ENCODE measurements around the gene TIMM29.
A peak's percentile ranks its signal among the peaks of the same experiment; 100 is the strongest.

TIMM29 gene

GRCh38 chr19:10921910-10922637, 6.5 kb upstream of the TIMM29 start:
- ChIA-PET CTCF (no interaction called here), POLR2A (interaction anchor here (0.9 to 1.0 kb wide), 2 partner anchors 22 to 51 kb away, joined by 3 read pairs; partner anchors contain the start of gene CARM1)
- TF ChIP-seq CTCF (IDR thresholded peaks at IDR 0.05; ENCODE audit: insufficient read depth, low read length, missing control alignments) = no peak
- H3K4me3 ChIP-seq (ENCODE audit: low read depth, low read length) = no peak overlapping the region
- no peak for DNase-seq (ENCODE audit: low read depth, low spot score)

GRCh38 chr19:10922638-10923014, 6.0 kb upstream of the TIMM29 start:
- no peak for DNase-seq (ENCODE audit: low read depth, low spot score)
- no peak for TF ChIP-seq CTCF (IDR thresholded peaks at IDR 0.05; ENCODE audit: insufficient read depth, low read length, missing control alignments)
- H3K4me3 ChIP-seq (ENCODE audit: low read depth, low read length) = no peak overlapping the region
- CTCF ChIA-PET = no interaction called here
- POLR2A ChIA-PET = no interaction called here

GRCh38 chr19:10923260-10924112, 5.1 kb upstream of the TIMM29 start:
- no peak for TF ChIP-seq CTCF (IDR thresholded peaks at IDR 0.05; ENCODE audit: insufficient read depth, low read length, missing control alignments)
- POLR2A ChIA-PET = no interaction called here
- CTCF ChIA-PET = no interaction called here
- H3K4me3 ChIP-seq (ENCODE audit: low read depth, low read length) = no peak overlapping the region
- DNase-seq (ENCODE audit: low read depth, low spot score) = no peak

- ChIA-PET POLR2A (no interaction called here), CTCF (interaction anchor here (0.6 to 0.7 kb wide), 2 partner anchors 18 to 52 kb away, joined by 3 read pairs; no protein-coding TSS in a partner anchor)
- no peak overlapping the region for H3K4me3 ChIP-seq (ENCODE audit: low read depth, low read length)
- no peak for DNase-seq (ENCODE audit: low read depth, low spot score)
- no peak for TF ChIP-seq CTCF (IDR thresholded peaks at IDR 0.05; ENCODE audit: insufficient read depth, low read length, missing control alignments)
Observed at GRCh38 chr19:10924597-10924996, 4.0 kb upstream of the TIMM29 start.

GRCh38 chr19:10927730-10928562, 665 bp upstream of the TIMM29 start:
- ChIA-PET CTCF (interaction anchor here (1.1 to 1.7 kb wide), 6 partner anchors 9 to 63 kb away, joined by 3 to 9 read pairs (median 6); no protein-coding TSS in a partner anchor), POLR2A (interaction anchor here (1.3 kb wide), 1 partner anchor 13 kb away, joined by 3 read pairs; no protein-coding TSS in a partner anchor)
- no peak for TF ChIP-seq CTCF (IDR thresholded peaks at IDR 0.05; ENCODE audit: insufficient read depth, low read length, missing control alignments)
- peak overlapping the region; percentile 90 for H3K4me3 ChIP-seq (ENCODE audit: low read depth, low read length)
- DNase-seq (ENCODE audit: low read depth, low spot score) = no peak
